DND-41 (cell line): ENCODE measurements around the gene OSBPL10.

Experiments
- CTCF ChIP-seq: IDR thresholded peaks from 2 replicates; pipeline ENCODE4 v1.5.1; 2012; ENCODE audit warnings: borderline replicate concordance, low read length, moderate library complexity, mild to moderate bottlenecking; ENCODE audit not compliant: poor library complexity, severe bottlenecking; ENCODE audit errors: extremely low read depth
- EZH2 ChIP-seq: IDR thresholded peaks from 3 replicates; pipeline ENCODE4 v1.6.1; 2012; ENCODE audit warnings: borderline replicate concordance, low read depth, mild to moderate bottlenecking, moderate library complexity, low read length, inconsistent platforms; ENCODE audit not compliant: severe bottlenecking

GRCh38 chr3:31932990-31933389 lies 48.1 kb downstream of the OSBPL10 start:
- no peak for TF ChIP-seq EZH2
- TF ChIP-seq CTCF, result no peak
